Endothelial cell of coronary artery (primary cell): ENCODE results near the gene KPRP. TPM values are rescaled to one million over a fixed set of nuclear protein-coding genes. Genes with fewer than 3 reads are reported as not detected.

Source experiments
- total RNA-seq: library from RNA; depleted of rRNA; stranded (reverse); fragments of >200 nt; gene quantifications from 2 replicates; pipeline ENCODE4 v1.2.3, GENCODE V29; 2014

Gene KPRP, protein sequence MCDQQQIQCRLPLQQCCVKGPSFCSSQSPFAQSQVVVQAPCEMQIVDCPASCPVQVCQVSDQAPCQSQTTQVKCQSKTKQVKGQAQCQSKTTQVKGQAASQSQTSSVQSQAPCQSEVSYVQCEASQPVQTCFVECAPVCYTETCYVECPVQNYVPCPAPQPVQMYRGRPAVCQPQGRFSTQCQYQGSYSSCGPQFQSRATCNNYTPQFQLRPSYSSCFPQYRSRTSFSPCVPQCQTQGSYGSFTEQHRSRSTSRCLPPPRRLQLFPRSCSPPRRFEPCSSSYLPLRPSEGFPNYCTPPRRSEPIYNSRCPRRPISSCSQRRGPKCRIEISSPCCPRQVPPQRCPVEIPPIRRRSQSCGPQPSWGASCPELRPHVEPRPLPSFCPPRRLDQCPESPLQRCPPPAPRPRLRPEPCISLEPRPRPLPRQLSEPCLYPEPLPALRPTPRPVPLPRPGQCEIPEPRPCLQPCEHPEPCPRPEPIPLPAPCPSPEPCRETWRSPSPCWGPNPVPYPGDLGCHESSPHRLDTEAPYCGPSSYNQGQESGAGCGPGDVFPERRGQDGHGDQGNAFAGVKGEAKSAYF
- total RNA-seq, result not detected in 2 replicates

DNA sequence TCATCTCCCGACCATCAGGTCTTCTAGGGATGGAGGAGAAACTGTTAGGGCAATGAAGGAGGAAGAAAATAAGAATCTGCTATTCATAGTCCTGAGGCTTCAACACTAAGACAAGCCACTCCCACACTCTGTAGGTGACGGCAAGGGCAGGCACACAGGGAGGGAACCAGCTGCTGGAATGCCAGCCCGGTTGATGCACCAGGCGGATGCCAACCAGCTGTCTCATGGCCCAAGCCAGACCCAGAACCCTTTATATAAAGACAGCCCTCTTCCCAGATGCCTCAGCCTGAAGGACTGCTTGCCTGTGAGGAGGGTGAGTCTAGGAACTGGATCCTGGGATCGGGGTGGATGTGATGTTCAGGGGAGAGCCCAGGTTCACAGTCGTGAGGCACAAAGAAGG lies at the start of gene KPRP:
KPRP (plus strand) TSS at position 279 of the 400 bp plus-strand sequence. CDS start 1,564 bp downstream, outside the sequence.

DNA sequence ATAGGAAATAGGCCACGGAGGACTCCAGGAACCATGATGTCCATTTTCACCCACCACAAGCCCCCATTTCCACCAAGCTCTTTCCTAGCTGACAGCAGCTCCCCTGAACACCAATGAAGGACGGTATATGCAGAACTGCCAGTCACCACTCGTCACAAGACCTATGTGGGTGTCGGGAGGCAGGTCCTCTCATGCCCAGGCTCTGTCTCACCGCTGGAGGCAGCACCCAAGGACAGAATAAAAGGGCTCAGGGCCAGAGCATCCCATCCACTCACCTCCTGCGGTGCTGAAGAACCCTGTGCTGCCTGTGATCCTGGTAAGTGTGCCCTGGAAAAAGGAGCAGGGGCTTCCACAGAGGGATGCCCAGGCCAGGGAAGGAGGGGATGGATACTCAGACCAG lies 17.1 kb downstream of the KPRP start, which contains the start of gene LCE1F:
LCE1F (plus strand) TSS at position 266 of the 400 bp plus-strand sequence. CDS start 1,232 bp downstream, outside the sequence.

DNA sequence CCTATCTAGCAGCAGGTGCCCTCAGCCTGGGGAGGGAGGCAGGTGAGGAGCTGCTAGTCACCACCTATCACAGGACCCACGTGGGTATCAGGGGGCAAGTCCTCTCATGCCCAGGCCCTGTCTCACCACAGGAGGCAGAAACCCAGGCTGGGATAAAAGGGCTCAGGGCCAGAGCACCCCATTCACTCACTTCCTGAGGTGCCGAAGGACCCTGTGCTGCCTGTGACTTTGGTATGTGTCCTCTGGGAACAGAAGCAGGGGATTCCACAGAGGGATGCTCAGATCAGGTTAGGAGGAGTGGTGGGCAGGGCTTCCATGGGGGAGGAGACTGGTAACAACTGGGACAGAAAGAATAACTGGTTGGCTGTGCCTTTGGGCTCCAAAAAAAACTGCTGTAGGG lies 28.3 kb downstream of the KPRP start, which contains the start of gene LCE1E:
LCE1E (plus strand) TSS at position 181 of the 400 bp plus-strand sequence. CDS start 1,043 bp downstream, outside the sequence.

DNA sequence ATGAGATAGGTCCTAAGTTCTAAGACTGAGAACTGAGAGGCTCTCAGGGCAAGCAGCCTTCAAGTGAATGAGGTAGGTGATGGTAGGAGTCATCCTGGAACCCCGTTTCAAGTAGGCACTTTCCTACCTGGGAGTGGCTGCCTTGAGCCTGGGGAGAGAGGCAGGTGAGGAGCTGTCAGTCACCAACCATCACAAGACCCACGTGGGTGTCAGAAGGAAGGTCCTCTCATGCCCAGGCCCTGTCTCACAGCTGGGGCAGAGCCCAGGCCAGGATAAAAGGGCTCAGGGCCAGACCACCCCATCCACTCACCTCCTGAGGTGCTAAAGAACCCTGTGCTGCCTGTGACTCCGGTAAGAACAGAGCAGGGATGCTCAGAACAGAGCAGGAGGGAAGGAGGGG lies 38.6 kb downstream of the KPRP start, which contains the start of gene LCE1D:
LCE1D (plus strand) TSS at position 301 of the 400 bp plus-strand sequence. CDS start 1,074 bp downstream, outside the sequence.

DNA sequence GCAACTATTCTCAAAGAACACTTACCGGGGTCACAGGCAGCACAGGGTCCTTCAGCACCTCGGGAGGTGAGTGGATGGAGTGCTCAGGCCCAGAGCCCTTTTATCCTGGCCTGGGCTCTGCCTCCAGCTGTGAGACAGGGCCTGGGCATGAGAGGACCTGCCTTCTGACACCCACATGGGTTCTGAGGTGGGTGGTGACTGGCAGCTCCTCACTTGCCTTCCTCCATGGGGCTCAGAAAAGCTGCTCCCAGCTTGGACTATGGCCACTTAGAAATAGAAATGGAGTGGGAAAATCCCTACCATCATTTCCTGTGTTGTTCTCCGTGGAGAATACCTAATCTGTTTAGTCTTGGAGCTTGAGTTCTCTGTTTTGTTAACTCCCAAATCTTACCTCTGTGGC lies 48.8 kb downstream of the KPRP start, which contains the start of gene LCE1C:
LCE1C (minus strand) TSS at position 76 of the 400 bp plus-strand sequence. CDS start 1,173 bp downstream, outside the sequence.

Other genes with a start within 250 kb of the KPRP start
- gene LCE5A, start 247.2 kb upstream of the KPRP start, total RNA-seq, result not detected in 2 replicates
- not detected in 2 replicates for gene CRCT1, start 243.5 kb upstream of the KPRP start, total RNA-seq
- gene LCE3E, start 191.2 kb upstream of the KPRP start, total RNA-seq, result not detected in 2 replicates
- not detected in 2 replicates for gene LCE3D, start 177.5 kb upstream of the KPRP start, total RNA-seq
- gene LCE3C, start 157.8 kb upstream of the KPRP start, total RNA-seq, result not detected in 2 replicates
- gene LCE3B, start 144.2 kb upstream of the KPRP start, total RNA-seq, result not detected in 2 replicates
- not detected in 2 replicates for gene LCE3A, start 134.9 kb upstream of the KPRP start, total RNA-seq
- not detected in 2 replicates for gene LCE2D, start 94.6 kb upstream of the KPRP start, total RNA-seq
- not detected in 2 replicates for gene LCE2C, start 82.7 kb upstream of the KPRP start, total RNA-seq
- gene LCE2B, start 71.9 kb upstream of the KPRP start, total RNA-seq, result not detected in 2 replicates
- gene LCE2A, start 59.7 kb upstream of the KPRP start, total RNA-seq, result not detected in 2 replicates
- not detected in 2 replicates for gene LCE4A, start 49.9 kb upstream of the KPRP start, total RNA-seq
- gene LCE1F, start 17.1 kb downstream of the KPRP start, total RNA-seq, result not detected in 2 replicates
- gene LCE1E, start 28.2 kb downstream of the KPRP start, total RNA-seq, result not detected in 2 replicates
- not detected in 2 replicates for gene LCE1D, start 38.7 kb downstream of the KPRP start, total RNA-seq
- gene LCE1C, start 48.6 kb downstream of the KPRP start, total RNA-seq, result not detected in 2 replicates
- not detected in 2 replicates for gene LCE1B, start 53.9 kb downstream of the KPRP start, total RNA-seq
- not detected in 2 replicates for gene LCE1A, start 69.4 kb downstream of the KPRP start, total RNA-seq
- gene LCE6A, start 84.8 kb downstream of the KPRP start, total RNA-seq, result not detected in 2 replicates
- gene LCE7A, start 102.0 kb downstream of the KPRP start, total RNA-seq, result not detected in 2 replicates
- gene SMCP, start 120.3 kb downstream of the KPRP start, total RNA-seq, result not detected in 2 replicates
- gene IVL, start 150.5 kb downstream of the KPRP start, total RNA-seq, result not detected in 2 replicates
- not detected in 2 replicates for gene SPRR5, start 189.2 kb downstream of the KPRP start, total RNA-seq
- not detected in 2 replicates for gene SPRR4, start 212.6 kb downstream of the KPRP start, total RNA-seq
- not detected in 2 replicates for gene SPRR1A, start 226.1 kb downstream of the KPRP start, total RNA-seq
- gene SPRR3, start 243.7 kb downstream of the KPRP start, total RNA-seq, result not detected in 2 replicates